Activated naive CD4-positive, alpha-beta T cell treated with anti-CD3 and anti-CD28 coated beads, Interleukin-2, amount 10 ng/mL, durations not matched to agents 7 days and 5 days (primary cell): ENCODE data around the gene AKT2.
A peak's percentile ranks its signal among the peaks of the same experiment; 100 is the strongest.

Experiments used
- CTCF ChIA-PET: fragments of 350-600 bp; sonication (Branson Sonifier 250); formaldehyde crosslinking; loops from one replicate; lab custom pipeline; 2021; ENCODE audit warnings: antibody characterized with exemption; lab: Charles Lee
- DNase-seq: peaks from one replicate; pipeline ENCODE4 v3.0.0-alpha.2; 2020
- H3K27ac Mint-ChIP-seq: one replicate; pipeline ENCODE4 v1.8.0; 2021; ENCODE audit warnings: mild to moderate bottlenecking, moderate library complexity, mixed read lengths
- H3K27me3 Mint-ChIP-seq: one replicate; pipeline ENCODE4 v1.8.0; 2021; ENCODE audit warnings: mild to moderate bottlenecking, mixed read lengths
- H3K36me3 Mint-ChIP-seq: one replicate; pipeline ENCODE4 v1.8.0; 2021; ENCODE audit warnings: mixed read lengths
- H3K4me1 Mint-ChIP-seq: one replicate; pipeline ENCODE4 v1.8.0; 2021; ENCODE audit warnings: mixed read lengths
- H3K4me3 Mint-ChIP-seq: one replicate; pipeline ENCODE4 v1.8.0; 2021; ENCODE audit warnings: mild to moderate bottlenecking, moderate library complexity, mixed read lengths
- H3K9me3 Mint-ChIP-seq: one replicate; pipeline ENCODE4 v1.8.0; 2021; ENCODE audit warnings: mixed read lengths

The AKT2 gene

GRCh38 chr19:40262422-40262821, 22.7 kb downstream of the AKT2 start:
- no peak overlapping the region for H3K4me3 Mint-ChIP-seq
- no peaks in the 10 kb centered on the region for H3K9me3 Mint-ChIP-seq
- no peak overlapping the region for H3K27ac Mint-ChIP-seq
- CTCF ChIA-PET, result no interaction called here
- peaks cover 38% of the 10 kb centered on the region for H3K36me3 Mint-ChIP-seq
- no peaks in the 10 kb centered on the region for H3K4me1 Mint-ChIP-seq
- no peak for DNase-seq
- H3K27me3 Mint-ChIP-seq, result no peaks in the 10 kb centered on the region

DNA sequence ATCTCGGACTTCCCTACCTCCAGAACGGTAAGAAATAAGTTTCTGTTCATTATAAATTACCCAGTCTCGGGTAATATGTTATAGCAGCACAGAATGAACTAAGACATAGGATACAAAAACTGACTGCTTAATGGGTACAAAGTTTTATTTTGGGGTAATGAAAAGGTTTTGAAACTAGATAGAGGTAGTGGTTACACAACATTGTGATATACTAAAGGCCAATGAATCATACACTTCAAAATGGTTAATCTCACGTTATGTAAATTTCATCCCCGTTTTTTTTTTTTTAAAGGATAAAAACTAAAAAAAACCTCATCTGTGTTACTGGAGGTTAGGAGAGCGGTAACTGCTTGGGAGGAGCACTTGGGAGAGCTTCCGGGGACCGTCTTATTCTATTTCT, 23.5 kb downstream of the AKT2 start:
- Mint-ChIP-seq H3K27me3 (no peaks in the 10 kb centered on the region), H3K4me3 (no peak overlapping the region), H3K4me1 (no peaks in the 10 kb centered on the region), H3K27ac (no peak overlapping the region), H3K36me3 (peaks cover 38% of the 10 kb centered on the region), H3K9me3 (no peaks in the 10 kb centered on the region)
- no peak for DNase-seq
- CTCF ChIA-PET, result no interaction called here

DNA sequence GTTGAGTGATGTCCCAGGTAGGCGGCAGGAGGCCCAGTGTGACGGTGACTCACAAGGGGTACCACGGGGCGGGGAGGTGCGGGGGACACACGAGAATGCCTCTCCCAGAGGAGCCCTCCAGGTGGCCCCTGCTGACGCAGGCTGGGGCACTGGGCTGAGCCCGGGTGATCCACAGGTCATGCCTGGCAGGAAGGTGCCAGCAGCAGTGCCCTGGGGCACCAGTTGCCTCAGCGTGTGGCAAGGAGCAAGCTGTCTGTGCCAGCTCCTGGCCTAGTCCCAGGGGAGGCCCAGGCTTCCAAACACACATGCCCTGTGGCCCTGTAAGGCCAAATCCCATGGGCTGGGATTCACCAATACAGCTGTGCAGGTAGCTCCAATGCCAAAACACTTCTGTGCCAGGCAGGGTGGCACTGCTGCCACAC, 28.0 kb downstream of the AKT2 start:
- H3K36me3 Mint-ChIP-seq, result peaks cover 36% of the 10 kb centered on the region
- CTCF ChIA-PET, result no interaction called here

DNA sequence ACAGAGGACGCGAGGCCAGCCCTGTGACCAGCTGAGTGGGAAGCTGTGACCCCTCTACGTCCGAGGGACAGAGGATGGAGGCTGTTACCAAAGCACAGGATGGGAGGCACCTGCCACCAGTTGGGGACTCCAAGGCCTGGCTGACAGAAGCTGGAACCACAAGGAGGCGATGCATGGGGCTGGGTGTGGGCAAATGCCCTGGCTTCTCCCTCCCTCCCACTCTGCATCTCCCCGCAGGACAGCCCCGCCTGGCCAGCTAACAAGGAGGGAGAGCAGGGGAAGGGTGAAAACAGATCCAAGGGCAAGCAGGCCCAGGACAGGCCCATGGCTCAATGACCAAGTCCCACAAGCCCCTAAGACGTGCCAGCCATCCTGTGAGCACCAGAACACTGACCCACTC, 28.6 kb downstream of the AKT2 start:
- Mint-ChIP-seq H3K4me1 (no peaks in the 10 kb centered on the region), H3K27me3 (no peaks in the 10 kb centered on the region), H3K9me3 (no peaks in the 10 kb centered on the region), H3K36me3 (peaks cover 33% of the 10 kb centered on the region), H3K27ac (no peak overlapping the region), H3K4me3 (no peak overlapping the region)
- CTCF ChIA-PET, result no interaction called here
- no peak for DNase-seq

More for the DNA sequence above, 28.0 kb downstream of the AKT2 start:
- H3K4me3 Mint-ChIP-seq, result no peak overlapping the region
- DNase-seq, result no peak
- no peaks in the 10 kb centered on the region for H3K9me3 Mint-ChIP-seq
- H3K4me1 Mint-ChIP-seq, result no peaks in the 10 kb centered on the region
- H3K27ac Mint-ChIP-seq, result no peak overlapping the region
- no peaks in the 10 kb centered on the region for H3K27me3 Mint-ChIP-seq

GRCh38 chr19:40255619-40256166, 29.5 kb downstream of the AKT2 start:
- Mint-ChIP-seq H3K4me1 (no peaks in the 10 kb centered on the region), H3K9me3 (no peaks in the 10 kb centered on the region), H3K27ac (no peak overlapping the region), H3K36me3 (peaks cover 32% of the 10 kb centered on the region), H3K27me3 (no peaks in the 10 kb centered on the region), H3K4me3 (no peak overlapping the region)
- no peak for DNase-seq
- CTCF ChIA-PET, result no interaction called here

DNA sequence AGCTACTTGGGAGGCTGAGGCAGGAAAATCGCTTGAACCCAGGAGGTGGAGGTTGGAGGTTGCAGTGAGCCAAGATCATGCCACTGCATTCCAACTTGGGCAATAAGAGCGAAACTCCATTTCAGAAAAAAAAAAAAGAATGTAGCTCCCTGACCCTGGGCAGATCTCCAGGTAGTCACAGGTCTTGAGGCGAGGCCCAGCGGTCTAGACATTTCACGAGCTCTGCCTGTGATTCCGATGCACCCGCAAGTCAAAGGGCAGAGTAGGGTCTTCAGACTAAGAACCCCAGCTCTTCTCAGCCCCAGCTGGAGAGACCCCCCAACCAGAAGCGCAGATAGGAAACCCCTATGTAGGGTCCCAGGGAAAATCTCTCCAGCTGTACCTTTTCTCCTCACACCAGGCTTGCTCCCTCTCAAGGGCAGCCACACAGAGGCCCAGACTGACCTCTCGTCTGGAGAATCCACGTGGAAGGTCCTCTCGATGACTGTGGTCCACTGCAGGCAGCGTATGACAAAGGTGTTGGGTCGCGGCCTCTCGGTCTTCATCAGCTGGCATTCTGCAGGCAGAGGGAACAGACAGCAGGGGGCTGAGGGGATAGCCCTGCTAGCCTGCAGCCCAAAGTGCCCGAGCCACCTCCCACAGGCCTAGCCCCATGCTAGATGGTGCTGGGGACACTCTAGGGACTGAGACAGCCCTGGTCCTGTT, 30.3 kb downstream of the AKT2 start:
- H3K4me1 Mint-ChIP-seq, result no peaks in the 10 kb centered on the region
- H3K9me3 Mint-ChIP-seq, result no peaks in the 10 kb centered on the region
- H3K27me3 Mint-ChIP-seq, result no peaks in the 10 kb centered on the region
- DNase-seq, result no peak
- peaks cover 31% of the 10 kb centered on the region for H3K36me3 Mint-ChIP-seq
- no peak overlapping the region for H3K27ac Mint-ChIP-seq
- no peak overlapping the region for H3K4me3 Mint-ChIP-seq
- CTCF ChIA-PET, result interaction anchor here (0.6 kb wide), 1 partner anchor 120 kb away, joined by 3 read pairs; no protein-coding TSS in a partner anchor

- H3K27me3 Mint-ChIP-seq, result no peaks in the 10 kb centered on the region
- H3K4me3 Mint-ChIP-seq, result no peak overlapping the region
- H3K9me3 Mint-ChIP-seq, result no peaks in the 10 kb centered on the region
- H3K36me3 Mint-ChIP-seq, result peaks cover 32% of the 10 kb centered on the region
- no peak for DNase-seq
- no peaks in the 10 kb centered on the region for H3K4me1 Mint-ChIP-seq
- no peak overlapping the region for H3K27ac Mint-ChIP-seq
- CTCF ChIA-PET, result no interaction called here
These were observed 31.5 kb downstream of the AKT2 start for GRCh38 chr19:40253611-40254092.

DNA sequence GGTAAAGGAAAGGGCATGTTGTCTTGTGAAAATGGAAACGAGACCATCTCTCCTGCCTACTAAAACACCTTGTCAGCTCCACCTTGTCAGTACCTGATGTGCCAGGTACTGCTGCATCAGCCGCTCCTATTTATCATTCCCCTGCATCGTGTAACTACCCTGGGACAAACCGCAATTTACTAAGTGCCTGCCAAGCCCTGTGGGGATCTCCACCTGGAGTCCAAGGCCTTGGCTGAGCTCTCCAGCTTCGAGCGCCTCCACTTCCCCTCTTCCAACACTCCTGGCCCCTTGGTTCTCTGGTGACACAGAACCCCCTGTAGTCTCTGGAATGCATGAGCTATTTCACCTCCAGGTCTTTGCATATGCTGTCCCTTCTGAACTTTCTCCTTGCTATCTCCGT, 32.8 kb downstream of the AKT2 start:
- Mint-ChIP-seq H3K27me3 (no peaks in the 10 kb centered on the region), H3K36me3 (peaks cover 29% of the 10 kb centered on the region), H3K4me1 (no peaks in the 10 kb centered on the region), H3K27ac (no peak overlapping the region), H3K4me3 (no peak overlapping the region), H3K9me3 (no peaks in the 10 kb centered on the region)
- DNase-seq, result no peak
- CTCF ChIA-PET, result interaction anchor here (0.6 kb wide), 1 partner anchor 84 kb away, joined by 3 read pairs; no protein-coding TSS in a partner anchor

- no peak overlapping the region for H3K27ac Mint-ChIP-seq
- no peak overlapping the region for H3K4me3 Mint-ChIP-seq
- H3K9me3 Mint-ChIP-seq, result no peaks in the 10 kb centered on the region
- no peak for DNase-seq
- CTCF ChIA-PET, result no interaction called here
- no peaks in the 10 kb centered on the region for H3K27me3 Mint-ChIP-seq
- H3K36me3 Mint-ChIP-seq, result peaks cover 29% of the 10 kb centered on the region
- H3K4me1 Mint-ChIP-seq, result no peaks in the 10 kb centered on the region
These were observed 33.2 kb downstream of the AKT2 start for GRCh38 chr19:40251991-40252390.

- no peak overlapping the region for H3K27ac Mint-ChIP-seq
- CTCF ChIA-PET, result no interaction called here
- peaks cover 28% of the 10 kb centered on the region for H3K36me3 Mint-ChIP-seq
- no peak overlapping the region for H3K4me3 Mint-ChIP-seq
- H3K9me3 Mint-ChIP-seq, result no peaks in the 10 kb centered on the region
- H3K27me3 Mint-ChIP-seq, result no peaks in the 10 kb centered on the region
- DNase-seq, result no peak
- no peaks in the 10 kb centered on the region for H3K4me1 Mint-ChIP-seq
These were observed 33.9 kb downstream of the AKT2 start for GRCh38 chr19:40251244-40251643.

DNA sequence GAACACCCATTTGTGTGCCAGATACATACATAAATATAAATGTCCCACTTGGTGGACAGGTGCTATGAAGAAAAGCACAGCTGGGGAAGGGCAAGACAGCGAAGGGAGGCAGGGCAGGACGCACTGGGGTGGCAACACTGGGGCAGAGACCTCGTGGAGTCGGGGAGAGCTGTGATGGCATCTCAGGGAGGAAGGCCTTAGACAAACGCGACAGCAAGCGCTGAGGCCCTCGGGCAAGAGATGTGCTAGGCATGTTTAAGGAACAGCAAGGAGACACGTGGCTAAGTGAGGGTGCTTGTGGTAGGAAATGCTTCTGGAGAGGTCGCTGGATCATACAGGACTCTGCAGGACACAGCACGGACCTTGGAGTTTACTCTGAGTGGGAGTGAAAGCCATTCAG, 35.4 kb downstream of the AKT2 start:
- no peaks in the 10 kb centered on the region for H3K27me3 Mint-ChIP-seq
- no peak for DNase-seq
- H3K4me3 Mint-ChIP-seq, result no peak overlapping the region
- CTCF ChIA-PET, result no interaction called here
- H3K27ac Mint-ChIP-seq, result peak overlapping the region; percentile 2
- no peaks in the 10 kb centered on the region for H3K9me3 Mint-ChIP-seq
- peaks cover 14% of the 10 kb centered on the region for H3K36me3 Mint-ChIP-seq
- no peaks in the 10 kb centered on the region for H3K4me1 Mint-ChIP-seq

- H3K27ac Mint-ChIP-seq, result no peak overlapping the region
- CTCF ChIA-PET, result no interaction called here
These were observed 35.9 kb downstream of the AKT2 start for GRCh38 chr19:40249201-40249600.

GRCh38 chr19:40247735-40248262, 37.3 kb downstream of the AKT2 start:
- Mint-ChIP-seq H3K27me3 (no peaks in the 10 kb centered on the region), H3K27ac (no peak overlapping the region), H3K36me3 (peaks cover 8% of the 10 kb centered on the region), H3K9me3 (no peaks in the 10 kb centered on the region), H3K4me3 (no peak overlapping the region), H3K4me1 (no peaks in the 10 kb centered on the region)
- CTCF ChIA-PET, result no interaction called here
- no peak for DNase-seq

More at GRCh38 chr19:40249201-40249600, 35.9 kb downstream of the AKT2 start:
- Mint-ChIP-seq H3K9me3 (no peaks in the 10 kb centered on the region), H3K27me3 (no peaks in the 10 kb centered on the region), H3K4me1 (no peaks in the 10 kb centered on the region), H3K36me3 (peaks cover 12% of the 10 kb centered on the region), H3K4me3 (no peak overlapping the region)
- no peak for DNase-seq

GRCh38 chr19:40247178-40247577, 38.0 kb downstream of the AKT2 start:
- H3K27me3 Mint-ChIP-seq, result no peaks in the 10 kb centered on the region
- H3K9me3 Mint-ChIP-seq, result no peaks in the 10 kb centered on the region
- no peaks in the 10 kb centered on the region for H3K4me1 Mint-ChIP-seq
- no peak overlapping the region for H3K4me3 Mint-ChIP-seq
- CTCF ChIA-PET, result no interaction called here
- DNase-seq, result no peak
- peaks cover 8% of the 10 kb centered on the region for H3K36me3 Mint-ChIP-seq
- H3K27ac Mint-ChIP-seq, result no peak overlapping the region
